Prostate gland (tissue), 1 donor: Measurements from ENCODE around the gene ATG5.
"Not testable (repeated sequence)": the region's sequence is repeated elsewhere in the genome, so short reads cannot be mapped to it uniquely, and the experiment has no call there.

ENCODE experiments used
- POLR2A ChIP-seq: fragments of 450-650 bp; IDR thresholded peaks from one replicate; pipeline ENCODE4 v1.6.1; 2016; ENCODE audit warnings: antibody characterized with exemption, mild to moderate bottlenecking
- POLR2AphosphoS5 ChIP-seq: sonication (generic); formaldehyde crosslinking; IDR thresholded peaks from one replicate; pipeline ENCODE4 v1.6.1; 2017; ENCODE audit warnings: antibody characterized with exemption

GRCh38 chr6:106269268-106269919, 56.2 kb downstream of the ATG5 start:
- TF ChIP-seq POLR2AphosphoS5, POLR2A: not testable (repeated sequence)
